ENCODE results near the gene RNF220. TPM values are rescaled to one million over a fixed set of nuclear protein-coding genes. Genes with fewer than 3 reads are reported as not detected.

The RNF220 gene
- total and polyA plus RNA-seq, 9 donors: 58.0 to 101 (median 64.7) TPM

GRCh38 chr1:44677201-44677766 lies 272.2 kb downstream of the RNF220 start:
- intact Hi-C loops (cut with DNase I): no loop called here
- H3K4me3 ChIP-seq: no peak overlapping the region
- no peaks in the 10 kb centered on the region for H3K36me3 ChIP-seq
- H3K27ac ChIP-seq: no peak overlapping the region
- H3K27me3 ChIP-seq: no peaks in the 10 kb centered on the region
- DNase-seq: peak in 1 of 5 donors; percentile 12
- WGBS, 3 donors: 71 to 76% (median 73%) methylated on average over 6 of the region's 6 CpGs
- TF ChIP-seq POLR2A (IDR thresholded peaks at IDR 0.05) (no peak), CTCF (IDR thresholded peaks at IDR 0.05) (no peak), EP300 (IDR thresholded peaks at IDR 0.05) (no peak)
- H3K4me1 ChIP-seq (ENCODE audit: insufficient read depth): peaks cover 15% of the 10 kb centered on the region
- no peaks in the 10 kb centered on the region for H3K9me3 ChIP-seq

- 93 to 95% (median 93%) methylated on average over 2 of the region's 2 CpGs for WGBS, 3 donors
- no peaks in the 10 kb centered on the region for H3K27me3 ChIP-seq
- H3K36me3 ChIP-seq: no peaks in the 10 kb centered on the region
- peaks cover 11% of the 10 kb centered on the region for H3K4me1 ChIP-seq (ENCODE audit: insufficient read depth)
- DNase-seq: no peak
- H3K27ac ChIP-seq: no peak overlapping the region
- H3K9me3 ChIP-seq: no peaks in the 10 kb centered on the region
- TF ChIP-seq CTCF (IDR thresholded peaks at IDR 0.05) (no peak), EP300 (IDR thresholded peaks at IDR 0.05) (no peak), POLR2A (IDR thresholded peaks at IDR 0.05) (no peak)
- H3K4me3 ChIP-seq: no peak overlapping the region
- intact Hi-C loops (cut with DNase I): no loop called here
These were observed 273.1 kb downstream of the RNF220 start for GRCh38 chr1:44678120-44678519.

GRCh38 chr1:44678626-44679025 lies 273.6 kb downstream of the RNF220 start:
- Histone ChIP-seq H3K4me3 (no peak overlapping the region), H3K36me3 (no peaks in the 10 kb centered on the region), H3K27me3 (no peaks in the 10 kb centered on the region), H3K9me3 (no peaks in the 10 kb centered on the region), H3K27ac (no peak overlapping the region), H3K4me1 (ENCODE audit: insufficient read depth) (peaks cover 7% of the 10 kb centered on the region)
- DNase-seq: no peak
- intact Hi-C loops (cut with DNase I): no loop called here
- 71 to 82% (median 76%) methylated on average over 4 of the region's 4 CpGs for WGBS, 3 donors
- no peak for TF ChIP-seq POLR2A (IDR thresholded peaks at IDR 0.05)
- no peak for TF ChIP-seq CTCF (IDR thresholded peaks at IDR 0.05)
- no peak for TF ChIP-seq EP300 (IDR thresholded peaks at IDR 0.05)

- intact Hi-C loops (cut with DNase I): no loop called here
- TF ChIP-seq CTCF (IDR thresholded peaks at IDR 0.05) (no peak), EP300 (IDR thresholded peaks at IDR 0.05) (no peak), POLR2A (IDR thresholded peaks at IDR 0.05) (no peak)
- WGBS, 3 donors: 91 to 93% (median 91%) methylated on average over 5 of the region's 5 CpGs
These were observed 274.4 kb downstream of the RNF220 start for GRCh38 chr1:44679468-44679867.

More at GRCh38 chr1:44679468-44679867, 274.4 kb downstream of the RNF220 start:
- peaks cover 7% of the 10 kb centered on the region for H3K4me1 ChIP-seq (ENCODE audit: insufficient read depth)
- no peak overlapping the region for H3K4me3 ChIP-seq
- H3K9me3 ChIP-seq: no peaks in the 10 kb centered on the region
- H3K27me3 ChIP-seq: no peaks in the 10 kb centered on the region
- H3K36me3 ChIP-seq: no peaks in the 10 kb centered on the region
- no peak overlapping the region for H3K27ac ChIP-seq
- DNase-seq: peak in 1 of 5 donors; percentile 2
